Keratinocyte (primary cell): ENCODE data around the gene JRKL. TPM values are rescaled to one million over a fixed set of nuclear protein-coding genes. Genes with fewer than 3 reads are reported as not detected.
"Not testable (repeated sequence)": the region's sequence is repeated elsewhere in the genome, so short reads cannot be mapped to it uniquely, and the experiment has no call there.

Experiments
- DNase-seq: peaks from one replicate; pipeline ENCODE4 v3.0.0-alpha.2; 2011; ENCODE audit warnings: low read depth, missing footprints, low spot score
- FAIRE-seq: peaks from 2 replicates; lab custom pipeline; 2011; peaks lifted over from hg19 to GRCh38; lab: Jason Lieb, UNC
- H2AFZ ChIP-seq: 2 replicates; pipeline ENCODE4 v1.6.0; 2012; ENCODE audit warnings: low read length, control low read depth, inconsistent platforms; ENCODE audit not compliant: control insufficient read depth
- H3K27ac ChIP-seq: 2 replicates; pipeline ENCODE4 v1.5.1; 2011; ENCODE audit warnings: low read length; ENCODE audit not compliant: control insufficient read depth, insufficient read depth
- H3K27me3 ChIP-seq: 3 replicates; pipeline ENCODE4 v1.6.0; 2011; ENCODE audit warnings: low read length; ENCODE audit not compliant: control insufficient read depth, insufficient read depth; ENCODE audit errors: extremely low read depth
- H3K36me3 ChIP-seq, 2 experiments: 2 replicates in 1 of 2; 3 replicates in 1 of 2; pipeline ENCODE4 v1.5.1; 2011; ENCODE audit warnings: low read length in 2 of 2, mild to moderate bottlenecking in 1 of 2; ENCODE audit not compliant: control insufficient read depth in 2 of 2, insufficient read depth in 2 of 2; ENCODE audit errors: extremely low read depth in 1 of 2
- H3K4me1 ChIP-seq: 3 replicates; pipeline ENCODE4 v1.5.1; 2011; ENCODE audit warnings: low read length; ENCODE audit not compliant: control insufficient read depth, insufficient read depth; ENCODE audit errors: extremely low read depth
- H3K4me2 ChIP-seq: 3 replicates; pipeline ENCODE4 v1.6.0; 2011; ENCODE audit warnings: low read depth, low read length; ENCODE audit not compliant: control insufficient read depth, insufficient read depth; ENCODE audit errors: extremely low read depth
- H3K4me3 ChIP-seq, 3 experiments: fragments of 200-600 bp in 1 of 3; sonication (generic) in 1 of 3; 2 replicates in 2 of 3; 3 replicates in 1 of 3; pipeline ENCODE4 v1.5.1; 2011 to 2016; ENCODE audit warnings: low read length in 3 of 3, mild to moderate bottlenecking in 3 of 3, control low read depth in 2 of 3, inconsistent platforms in 1 of 3, low read depth in 1 of 3, mixed read lengths in 1 of 3, mixed run types in 1 of 3, moderate library complexity in 1 of 3; ENCODE audit not compliant: control insufficient read depth in 2 of 3, insufficient read depth in 2 of 3; ENCODE audit errors: extremely low read depth in 1 of 3
- H3K79me2 ChIP-seq: 2 replicates; pipeline ENCODE4 v1.6.0; 2012; ENCODE audit warnings: low read length; ENCODE audit not compliant: control insufficient read depth, insufficient read depth
- H3K9ac ChIP-seq: 3 replicates; pipeline ENCODE4 v1.6.0; 2011; ENCODE audit warnings: low read length; ENCODE audit not compliant: control insufficient read depth, insufficient read depth; ENCODE audit errors: extremely low read depth
- H3K9me1 ChIP-seq: 3 replicates; pipeline ENCODE4 v1.6.0; 2011; ENCODE audit warnings: low read length; ENCODE audit not compliant: control insufficient read depth, insufficient read depth; ENCODE audit errors: extremely low read depth
- H3K9me3 ChIP-seq: 2 replicates; pipeline ENCODE4 v1.5.1; 2012; ENCODE audit warnings: low read depth, low read length; ENCODE audit not compliant: control insufficient read depth
- H4K20me1 ChIP-seq: 3 replicates; pipeline ENCODE4 v1.6.0; 2011; ENCODE audit warnings: low read length; ENCODE audit not compliant: control insufficient read depth, insufficient read depth; ENCODE audit errors: extremely low read depth
- EZH2 ChIP-seq: IDR thresholded peaks from one replicate; pipeline ENCODE4 v1.6.1; 2012; ENCODE audit warnings: inconsistent platforms, mild to moderate bottlenecking, low read length, moderate library complexity
- dilution Hi-C: fragments of 300-500 bp; cut with MboI; formaldehyde crosslinking; loops from one replicate; pipeline ENCODE4 v1.7.0; 2020; ENCODE audit warnings: low sequenced_read_pairs; ENCODE audit not compliant: extremely low pct_ligation_motif_present
- polyA plus RNA-seq, 5 experiments: library from polyadenylated mRNA; depleted of rRNA in 3 of 5; stranded (reverse) in 3 of 5; stranded (forward) in 1 of 5; unstranded in 1 of 5; fragments of >200 nt; gene quantifications; 1 replicate in 1 of 5; 2 replicates in 3 of 5; 3 replicates in 1 of 5; pipeline versions ENCODE4 v1.2.1 to v1.2.3, GENCODE V29; 2011 to 2012; ENCODE audit warnings: missing spikeins in 2 of 5, low read depth in 1 of 5, low replicate concordance in 1 of 5
- TF ChIP-seq, protein P1 (sequence below), 3 experiments: IDR thresholded peaks in 1 of 3; conservative IDR thresholded peaks in 1 of 3; optimal IDR thresholded peaks in 1 of 3; 2 replicates in 2 of 3; 3 replicates in 1 of 3; pipeline versions ENCODE3 to v1.5.1; 2011; ENCODE audit warnings: low read length in 3 of 3, mild to moderate bottlenecking in 3 of 3, moderate library complexity in 2 of 3, control low read depth in 1 of 3, inconsistent platforms in 1 of 3; ENCODE audit not compliant: insufficient read depth in 2 of 3; ENCODE audit errors: extremely low read depth in 1 of 3

Gene JRKL
- polyA plus RNA-seq, 1 donor (not counting 4 experiments of a cell fraction or from before 2014, with no cell fraction given): 6.9 TPM

DNA sequence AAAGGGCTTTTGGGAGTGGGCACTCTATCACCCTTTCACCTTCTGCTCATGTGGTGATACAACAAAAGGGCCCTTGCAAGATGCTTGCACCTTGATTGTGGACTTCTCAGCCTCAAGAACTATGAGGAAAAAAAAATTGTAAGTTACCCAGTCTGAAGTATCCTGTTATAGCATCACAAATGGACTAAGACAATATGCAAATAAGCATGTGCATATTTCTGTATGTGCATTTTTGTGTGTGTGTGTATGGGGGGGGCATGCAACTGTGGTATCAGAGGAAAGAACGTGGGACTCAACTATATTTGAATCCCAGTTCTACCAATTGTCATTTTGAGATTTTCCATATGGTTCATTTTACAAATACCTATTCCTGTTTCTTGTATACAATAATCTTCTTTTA is 10.9 kb downstream of the JRKL start:
- dilution Hi-C loops: no loop called here
- no peak overlapping the region for H2AFZ ChIP-seq
- no peak overlapping the region for H3K27ac ChIP-seq
- no peak overlapping the region for H3K9ac ChIP-seq
- H4K20me1 ChIP-seq: no peaks in the 10 kb centered on the region
- no peaks in the 10 kb centered on the region for H3K79me2 ChIP-seq
- peaks cover 5% of the 10 kb centered on the region for H3K4me1 ChIP-seq
- no peak for DNase-seq
- H3K4me3 ChIP-seq: no peak overlapping the region
- no peaks in the 10 kb centered on the region for H3K9me1 ChIP-seq
- TF ChIP-seq EZH2: no peak
- TF ChIP-seq, protein P1, sequence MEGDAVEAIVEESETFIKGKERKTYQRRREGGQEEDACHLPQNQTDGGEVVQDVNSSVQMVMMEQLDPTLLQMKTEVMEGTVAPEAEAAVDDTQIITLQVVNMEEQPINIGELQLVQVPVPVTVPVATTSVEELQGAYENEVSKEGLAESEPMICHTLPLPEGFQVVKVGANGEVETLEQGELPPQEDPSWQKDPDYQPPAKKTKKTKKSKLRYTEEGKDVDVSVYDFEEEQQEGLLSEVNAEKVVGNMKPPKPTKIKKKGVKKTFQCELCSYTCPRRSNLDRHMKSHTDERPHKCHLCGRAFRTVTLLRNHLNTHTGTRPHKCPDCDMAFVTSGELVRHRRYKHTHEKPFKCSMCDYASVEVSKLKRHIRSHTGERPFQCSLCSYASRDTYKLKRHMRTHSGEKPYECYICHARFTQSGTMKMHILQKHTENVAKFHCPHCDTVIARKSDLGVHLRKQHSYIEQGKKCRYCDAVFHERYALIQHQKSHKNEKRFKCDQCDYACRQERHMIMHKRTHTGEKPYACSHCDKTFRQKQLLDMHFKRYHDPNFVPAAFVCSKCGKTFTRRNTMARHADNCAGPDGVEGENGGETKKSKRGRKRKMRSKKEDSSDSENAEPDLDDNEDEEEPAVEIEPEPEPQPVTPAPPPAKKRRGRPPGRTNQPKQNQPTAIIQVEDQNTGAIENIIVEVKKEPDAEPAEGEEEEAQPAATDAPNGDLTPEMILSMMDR (optimal IDR thresholded peaks at IDR 0.05 in 1 of 3, IDR thresholded peaks at IDR 0.05 in 1 of 3, conservative IDR thresholded peaks at IDR 0.05 in 1 of 3; ENCODE audit: extremely low read depth in 1 of 3, insufficient read depth in 2 of 3, low read length in 3 of 3): no peak
- no peak for FAIRE-seq
- H3K27me3 ChIP-seq: no peaks in the 10 kb centered on the region
- H3K9me3 ChIP-seq: no peaks in the 10 kb centered on the region
- no peaks in the 10 kb centered on the region for H3K36me3 ChIP-seq
- H3K4me2 ChIP-seq: no peak overlapping the region

DNA sequence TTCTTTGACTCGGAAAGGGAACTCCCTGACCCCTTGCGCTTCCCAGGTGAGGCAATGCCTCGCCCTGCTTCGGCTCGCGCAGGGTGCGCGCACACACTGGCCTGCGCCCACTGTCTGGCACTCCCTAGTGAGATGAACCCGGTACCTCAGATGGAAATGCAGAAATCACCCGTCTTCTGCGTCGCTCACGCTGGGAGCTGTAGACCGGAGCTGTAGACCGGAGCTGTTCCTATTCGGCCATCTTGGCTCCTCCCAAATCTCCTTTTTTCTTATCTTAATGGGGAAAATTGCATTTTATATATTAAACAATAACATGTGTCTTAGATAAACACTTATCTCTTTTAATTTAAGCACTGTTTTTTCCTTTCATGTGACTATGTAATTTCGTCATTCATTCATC is 21.6 kb downstream of the JRKL start:
- H3K27me3 ChIP-seq, DNase-seq, H3K36me3 ChIP-seq, H3K79me2 ChIP-seq, H3K4me2 ChIP-seq, H3K4me1 ChIP-seq, H4K20me1 ChIP-seq, H2AFZ ChIP-seq, H3K9me3 ChIP-seq, dilution Hi-C loops, FAIRE-seq, H3K9me1 ChIP-seq: not testable (repeated sequence)
- Histone ChIP-seq H3K27ac (peak overlapping the region; percentile 24), H3K4me3 (peak overlapping the region in 2 of 3 experiments; percentile 43 to 44), H3K9ac (peak overlapping the region; percentile 22)

DNA sequence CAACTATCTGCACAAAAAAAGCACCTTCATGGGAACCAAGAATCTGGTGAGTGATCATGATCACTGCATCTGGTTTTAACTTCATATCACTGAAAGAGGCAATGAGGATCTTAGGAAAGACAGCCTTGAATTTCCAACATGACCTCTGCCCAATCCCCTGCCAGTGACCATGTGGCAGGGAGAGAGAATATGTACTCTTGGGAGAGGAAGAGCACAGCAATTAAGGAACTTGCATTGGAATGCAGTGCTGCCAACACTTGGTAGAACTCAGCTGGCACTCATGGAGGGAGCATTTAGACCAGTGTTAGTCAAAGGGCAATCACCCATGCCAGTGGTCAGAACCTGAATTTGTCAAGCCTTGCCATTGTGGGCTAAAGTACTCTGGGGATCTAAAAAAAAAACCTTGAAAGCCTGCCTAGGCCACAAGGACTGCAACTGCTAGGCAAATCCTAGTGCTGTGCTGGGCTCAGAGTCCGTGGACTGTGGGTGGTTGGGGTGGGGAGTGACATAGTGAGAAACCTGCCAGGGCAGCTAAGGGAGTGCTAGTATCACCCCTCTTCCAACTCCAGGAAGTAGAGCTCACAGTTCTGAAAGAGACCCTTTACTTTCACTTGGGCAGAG is 23.1 kb downstream of the JRKL start:
- Histone ChIP-seq H3K9ac (no peak overlapping the region), H3K4me1 (no peaks in the 10 kb centered on the region), H3K27ac (no peak overlapping the region), H3K36me3 (no peaks in the 10 kb centered on the region), H3K4me3 (no peak overlapping the region), H3K9me1 (no peaks in the 10 kb centered on the region), H3K4me2 (no peak overlapping the region), H2AFZ (no peak overlapping the region), H3K9me3 (no peaks in the 10 kb centered on the region), H3K79me2 (no peaks in the 10 kb centered on the region), H4K20me1 (no peaks in the 10 kb centered on the region), H3K27me3 (no peaks in the 10 kb centered on the region)
- no peak for DNase-seq
- dilution Hi-C loops: no loop called here
- FAIRE-seq: no peak
- TF ChIP-seq, protein P1 (optimal IDR thresholded peaks at IDR 0.05 in 1 of 3, IDR thresholded peaks at IDR 0.05 in 1 of 3, conservative IDR thresholded peaks at IDR 0.05 in 1 of 3; ENCODE audit: extremely low read depth in 1 of 3, insufficient read depth in 2 of 3, low read length in 3 of 3): no peak
- no peak for TF ChIP-seq EZH2
